GM12865 (cell line): ENCODE measurements around the gene SLC6A20.

Experiments used
- DNase-seq: peaks from one replicate; pipeline ENCODE4 v3.0.0; 2010; ENCODE audit warnings: low read depth
- H3K4me3 ChIP-seq: 2 replicates; pipeline ENCODE4 v1.5.1; 2011; ENCODE audit warnings: mild to moderate bottlenecking, low read depth, low read length, control low read depth
- TF ChIP-seq, protein P1 (sequence below): IDR thresholded peaks from 2 replicates; pipeline ENCODE4 v1.5.1; 2011; ENCODE audit warnings: low read length, control low read depth, low read depth, inconsistent platforms; ENCODE audit not compliant: insufficient read depth; ENCODE audit errors: missing control alignments

SLC6A20 gene

DNA sequence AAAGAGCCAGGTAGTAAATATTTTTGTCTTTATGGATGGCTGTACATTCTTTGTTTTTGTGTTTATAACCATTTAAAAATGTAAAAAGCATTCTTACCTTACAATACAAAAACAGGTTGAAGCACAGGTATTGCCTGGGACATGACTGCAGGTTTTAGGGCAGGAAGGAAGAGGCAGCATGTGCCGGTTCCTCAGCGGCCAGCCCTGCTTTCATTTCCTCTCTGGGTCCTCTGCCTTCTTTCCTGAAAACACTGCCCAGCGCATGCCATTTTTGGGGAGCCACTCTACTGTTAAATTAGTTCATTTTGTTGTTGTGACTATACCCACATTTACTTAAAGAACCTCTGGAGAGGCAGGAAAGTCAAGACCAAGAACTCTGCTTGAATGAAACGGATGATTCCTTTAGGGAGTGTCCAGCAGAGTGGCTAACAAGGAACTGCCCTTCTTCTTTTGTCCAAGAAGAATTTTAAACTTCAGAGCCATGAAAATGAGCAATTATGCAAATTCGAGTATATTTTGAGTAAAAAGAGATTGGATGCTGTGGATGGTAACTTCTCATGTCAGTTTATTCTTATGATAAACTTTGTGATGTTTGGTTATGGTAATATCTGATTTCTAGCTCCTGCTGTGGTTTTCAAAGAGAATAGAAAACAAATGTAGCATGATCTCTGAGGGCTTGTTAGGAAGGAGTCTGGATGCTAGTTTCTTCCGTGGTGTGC, 54.4 kb downstream of the SLC6A20 start:
- no peak overlapping the region for H3K4me3 ChIP-seq
- DNase-seq = no peak
- TF ChIP-seq, protein P1, sequence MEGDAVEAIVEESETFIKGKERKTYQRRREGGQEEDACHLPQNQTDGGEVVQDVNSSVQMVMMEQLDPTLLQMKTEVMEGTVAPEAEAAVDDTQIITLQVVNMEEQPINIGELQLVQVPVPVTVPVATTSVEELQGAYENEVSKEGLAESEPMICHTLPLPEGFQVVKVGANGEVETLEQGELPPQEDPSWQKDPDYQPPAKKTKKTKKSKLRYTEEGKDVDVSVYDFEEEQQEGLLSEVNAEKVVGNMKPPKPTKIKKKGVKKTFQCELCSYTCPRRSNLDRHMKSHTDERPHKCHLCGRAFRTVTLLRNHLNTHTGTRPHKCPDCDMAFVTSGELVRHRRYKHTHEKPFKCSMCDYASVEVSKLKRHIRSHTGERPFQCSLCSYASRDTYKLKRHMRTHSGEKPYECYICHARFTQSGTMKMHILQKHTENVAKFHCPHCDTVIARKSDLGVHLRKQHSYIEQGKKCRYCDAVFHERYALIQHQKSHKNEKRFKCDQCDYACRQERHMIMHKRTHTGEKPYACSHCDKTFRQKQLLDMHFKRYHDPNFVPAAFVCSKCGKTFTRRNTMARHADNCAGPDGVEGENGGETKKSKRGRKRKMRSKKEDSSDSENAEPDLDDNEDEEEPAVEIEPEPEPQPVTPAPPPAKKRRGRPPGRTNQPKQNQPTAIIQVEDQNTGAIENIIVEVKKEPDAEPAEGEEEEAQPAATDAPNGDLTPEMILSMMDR = no peak

GRCh38 chr3:45741247-45741646, 55.1 kb downstream of the SLC6A20 start:
- no peak for DNase-seq
- TF ChIP-seq, protein P1 = no peak
- H3K4me3 ChIP-seq = no peak overlapping the region

- no peak overlapping the region for H3K4me3 ChIP-seq
- DNase-seq = no peak
- TF ChIP-seq, protein P1 = no peak
Measured at GRCh38 chr3:45739991-45740390, 56.3 kb downstream of the SLC6A20 start.

DNA sequence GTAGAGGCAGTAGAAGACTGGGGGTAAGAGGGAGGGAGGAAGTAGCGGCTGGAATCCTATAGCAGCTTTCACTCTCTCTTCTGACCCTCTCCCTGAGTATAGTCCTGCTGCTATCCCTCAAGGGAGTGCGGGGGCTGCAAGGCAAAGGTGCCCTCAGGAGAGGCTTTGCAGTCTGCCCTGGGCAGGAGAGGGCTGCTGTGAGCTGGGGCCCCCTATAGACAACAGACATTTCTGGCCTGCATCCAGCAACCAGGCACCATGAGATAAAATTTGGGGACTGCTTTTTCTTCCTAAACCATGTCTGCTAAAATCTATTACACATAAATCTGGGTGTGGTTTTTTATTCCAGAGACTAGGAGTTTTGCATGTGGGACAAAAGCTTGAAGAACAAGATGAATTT, 59.1 kb downstream of the SLC6A20 start:
- DNase-seq = no peak
- TF ChIP-seq, protein P1 = no peak
- no peak overlapping the region for H3K4me3 ChIP-seq

- TF ChIP-seq, protein P1 = no peak
Measured at GRCh38 chr3:45736707-45737106, 59.6 kb downstream of the SLC6A20 start.

DNA sequence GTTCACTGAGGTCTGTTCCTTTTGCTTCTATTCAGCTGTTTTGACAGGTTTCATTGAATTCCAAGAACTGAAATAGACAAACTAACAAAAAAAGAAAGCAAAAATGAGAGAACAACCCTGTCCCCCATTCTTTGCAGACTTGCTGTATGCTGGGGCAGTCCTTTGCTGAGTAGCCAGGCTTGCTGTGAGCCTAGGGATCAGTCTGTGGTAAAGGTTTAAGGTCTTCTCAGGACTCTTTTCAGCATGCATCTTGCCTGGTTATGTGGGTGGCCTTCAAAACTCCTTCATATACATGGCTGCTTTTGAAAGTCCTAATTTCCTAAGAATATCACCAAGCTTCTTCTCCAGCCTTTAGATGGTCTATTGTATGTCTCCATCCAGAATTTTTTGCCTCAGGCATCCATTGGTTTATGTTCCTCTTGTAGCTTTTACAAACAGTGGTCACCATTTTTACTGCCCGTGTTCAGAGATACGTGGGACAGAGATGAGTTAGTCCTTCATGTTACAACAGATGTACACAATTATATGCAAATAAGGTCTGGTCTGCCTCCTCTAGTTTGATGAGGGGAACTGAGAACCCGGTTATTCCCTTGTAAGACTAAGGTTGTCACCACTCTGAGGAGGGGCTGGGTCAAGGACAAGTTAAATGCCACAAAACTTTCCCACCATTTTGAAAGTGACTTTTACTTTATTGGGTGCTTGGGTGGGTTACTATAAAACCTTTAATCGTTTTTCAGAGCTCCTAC, 65.8 kb downstream of the SLC6A20 start:
- TF ChIP-seq, protein P1 = no peak
- peak; percentile 50 for DNase-seq
- no peak overlapping the region for H3K4me3 ChIP-seq

More at GRCh38 chr3:45736707-45737106, 59.6 kb downstream of the SLC6A20 start:
- no peak for DNase-seq
- no peak overlapping the region for H3K4me3 ChIP-seq
